Ovary (tissue), 9 donors: ENCODE measurements around the gene MMP7. TPM values are rescaled to one million over a fixed set of nuclear protein-coding genes. Genes with fewer than 3 reads are reported as not detected.

ENCODE experiments used
- DNase-seq, 5 donors: peaks; one replicate each; pipeline ENCODE4 v3.0.0-alpha.2; 2019 to 2020
- H3K27ac ChIP-seq, 2 donors: fragments of 200-600 bp; one replicate each; pipeline versions ENCODE4 v1.5.1 to v1.8.0; 2019 to 2022
- H3K27me3 ChIP-seq: fragments of 200-600 bp; one replicate; pipeline ENCODE4 v1.8.0; 2022
- H3K36me3 ChIP-seq: fragments of 200-600 bp; sonication (generic); one replicate; pipeline ENCODE4 v1.5.1; 2019
- H3K4me1 ChIP-seq: one replicate; pipeline ENCODE4 v1.8.1; 2013; ENCODE audit warnings: mild to moderate bottlenecking, moderate library complexity; ENCODE audit not compliant: insufficient read depth
- H3K4me3 ChIP-seq: fragments of 200-600 bp; sonication (generic); one replicate; pipeline ENCODE4 v1.5.1; 2017
- H3K9me3 ChIP-seq, 2 donors: fragments of 200-600 bp in 1 of 2; sonication (generic) in 1 of 2; one replicate each; pipeline versions ENCODE4 v1.5.1 to v1.8.1; 2013 to 2019; ENCODE audit warnings: mild to moderate bottlenecking in 1 of 2, moderate library complexity in 1 of 2
- EP300 ChIP-seq: sonication (generic); formaldehyde crosslinking; IDR thresholded peaks from one replicate; pipeline ENCODE4 v1.6.1; 2017; ENCODE audit warnings: antibody characterized with exemption
- POLR2A ChIP-seq: fragments of 450-650 bp; IDR thresholded peaks from one replicate; pipeline ENCODE4 v1.6.1; 2017; ENCODE audit warnings: antibody characterized with exemption, mild to moderate bottlenecking, moderate library complexity
- WGBS, 3 donors: extraction: QIAGEN DNeasy Blood & Tissue Kit in 1 of 3; methylation state at CpG; one replicate each; pipeline versions ENCODE4 v1.1.5 to v1.1.7; 2013 to 2017; 5-methylcytosine and 5-hydroxymethylcytosine counted together
- intact Hi-C, 4 donors: fragments of 100-400 bp; cut with DNase I; formaldehyde crosslinking; loops; one replicate each; pipeline versions ENCODE4 v1.11.0 to v1.15.1; 2022 to 2023
- polyA plus RNA-seq, 2 donors: library from polyadenylated mRNA; stranded (reverse); fragments of 200-250 nt in 1 of 2; fragments of 350-450 nt in 1 of 2; fragmentation: Illumina TruSeq in 1 of 2; extraction: RNeasy Lipid Tissue Mini Kit (QIAGEN cat#74804) in 1 of 2; gene quantifications; one replicate each; pipeline ENCODE4 v1.2.3, GENCODE V29; 2013 to 2014
- total RNA-seq, 7 donors: library from RNA; depleted of rRNA in 2 of 7; stranded (reverse); fragments of >200 nt in 2 of 7; fragmentation: NEBNext Ultra II Directional in 3 of 7; extraction: Animal tissue kit (Norgen Biotek cat#: 25700) in 3 of 7; gene quantifications; one replicate each; pipeline versions ENCODE4 v1.1.0 to v1.2.4, GENCODE V29; 2016 to 2023
- TF ChIP-seq, protein P1 (sequence below), 3 donors: fragments of 450-650 bp in 2 of 3; fragments of 200-600 bp in 1 of 3; IDR thresholded peaks; one replicate each; pipeline versions ENCODE4 v1.5.1 to v1.8.0; 2016 to 2022; ENCODE audit warnings: antibody characterized with exemption in 3 of 3, mild to moderate bottlenecking in 1 of 3
- donor health status: DM: no; HTN: no; CAD: no; lungs with moderate emphysema.
- donor health status: DM: no; HTN: no; CAD: no.
- donor health status: Bipolar disorder and iron deficiency.
- donor health status: DM: yes; HTN: yes; CAD: no.
- donor health status: DM: no; HTN: no; CAD: no.
- donor health status: DM: yes; HTN: yes; CAD: no.

MMP7 gene
- total and polyA plus RNA-seq, 9 donors = 0.33 to 66.3 (median 3.8) TPM; not detected in 1

DNA sequence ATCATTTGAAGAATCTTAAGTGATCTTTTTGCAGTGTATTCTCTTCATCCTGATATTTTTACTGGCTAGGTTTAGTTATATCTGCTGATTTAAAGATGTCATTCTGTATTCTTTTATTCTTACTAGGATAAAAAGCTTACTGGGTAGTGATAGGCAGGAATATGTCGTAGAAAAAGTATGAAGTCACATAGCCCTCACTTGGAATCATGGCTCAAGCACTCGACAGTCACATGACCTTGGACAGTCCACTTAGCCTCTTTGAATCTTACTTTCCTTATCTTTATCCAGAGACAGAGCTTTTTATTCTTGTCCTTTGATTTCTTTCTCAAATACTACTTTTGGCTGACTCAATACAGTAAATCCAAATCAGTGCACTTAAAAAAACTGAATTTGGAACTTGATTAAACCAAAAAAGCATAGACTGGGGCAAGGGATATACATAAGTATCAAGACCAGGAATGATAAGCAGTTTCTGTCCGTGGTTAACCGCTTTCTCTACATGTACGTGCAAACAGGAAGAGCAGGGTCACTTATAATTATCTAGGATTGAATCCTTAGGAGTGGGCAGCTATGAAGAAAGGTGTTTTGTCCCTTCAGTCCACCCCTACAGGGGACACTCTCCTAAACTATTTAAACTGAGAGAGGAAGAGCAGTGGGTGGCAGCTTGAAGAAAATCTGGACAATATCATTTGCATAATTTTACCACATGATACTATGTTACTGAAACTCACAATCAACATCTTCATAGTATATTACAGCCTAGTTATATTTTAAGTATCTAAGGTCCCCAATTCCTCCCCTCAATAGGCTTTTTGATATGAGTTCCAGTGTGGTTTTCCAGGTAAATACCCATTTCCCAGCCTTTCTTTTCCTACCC lies 8.0 kb downstream of the MMP7 start:
- no peaks in the 10 kb centered on the region for H3K27me3 ChIP-seq
- H3K36me3 ChIP-seq = no peaks in the 10 kb centered on the region
- 29 to 47% (median 30%) methylated on average over 5 of the region's 5 CpGs for WGBS, 3 donors
- H3K4me3 ChIP-seq = no peak overlapping the region
- DNase-seq = no peak
- TF ChIP-seq, protein P1, sequence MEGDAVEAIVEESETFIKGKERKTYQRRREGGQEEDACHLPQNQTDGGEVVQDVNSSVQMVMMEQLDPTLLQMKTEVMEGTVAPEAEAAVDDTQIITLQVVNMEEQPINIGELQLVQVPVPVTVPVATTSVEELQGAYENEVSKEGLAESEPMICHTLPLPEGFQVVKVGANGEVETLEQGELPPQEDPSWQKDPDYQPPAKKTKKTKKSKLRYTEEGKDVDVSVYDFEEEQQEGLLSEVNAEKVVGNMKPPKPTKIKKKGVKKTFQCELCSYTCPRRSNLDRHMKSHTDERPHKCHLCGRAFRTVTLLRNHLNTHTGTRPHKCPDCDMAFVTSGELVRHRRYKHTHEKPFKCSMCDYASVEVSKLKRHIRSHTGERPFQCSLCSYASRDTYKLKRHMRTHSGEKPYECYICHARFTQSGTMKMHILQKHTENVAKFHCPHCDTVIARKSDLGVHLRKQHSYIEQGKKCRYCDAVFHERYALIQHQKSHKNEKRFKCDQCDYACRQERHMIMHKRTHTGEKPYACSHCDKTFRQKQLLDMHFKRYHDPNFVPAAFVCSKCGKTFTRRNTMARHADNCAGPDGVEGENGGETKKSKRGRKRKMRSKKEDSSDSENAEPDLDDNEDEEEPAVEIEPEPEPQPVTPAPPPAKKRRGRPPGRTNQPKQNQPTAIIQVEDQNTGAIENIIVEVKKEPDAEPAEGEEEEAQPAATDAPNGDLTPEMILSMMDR (IDR thresholded peaks at IDR 0.05) = no peak
- TF ChIP-seq EP300 = no peak
- TF ChIP-seq POLR2A = no peak
- intact Hi-C loops = no loop called here
- no peak overlapping the region for H3K27ac ChIP-seq
- H3K9me3 ChIP-seq = no peaks in the 10 kb centered on the region
- H3K4me1 ChIP-seq = no peaks in the 10 kb centered on the region

DNA sequence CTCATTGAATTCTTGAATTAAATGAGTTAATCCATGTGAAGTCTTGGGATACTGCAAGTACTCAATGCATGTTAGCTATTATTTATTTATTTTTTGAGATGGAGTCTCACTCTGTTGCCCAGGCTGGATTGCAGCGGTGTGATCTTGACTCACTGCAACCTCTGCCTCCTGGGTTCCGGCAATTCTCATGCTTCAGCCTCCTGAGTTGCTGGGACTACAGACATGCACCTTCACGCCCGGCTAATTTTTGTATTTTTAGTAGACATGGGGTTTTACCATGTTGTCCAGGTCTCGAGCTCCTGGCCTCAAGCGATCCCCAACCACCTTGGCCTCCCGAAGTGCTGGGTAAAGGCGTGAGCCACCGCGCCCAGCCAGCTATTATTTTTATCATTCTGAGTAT lies 9.4 kb downstream of the MMP7 start:
- Histone ChIP-seq H3K36me3 (no peaks in the 10 kb centered on the region), H3K27me3 (no peaks in the 10 kb centered on the region), H3K27ac (no peak overlapping the region), H3K4me3 (no peak overlapping the region), H3K4me1 (no peaks in the 10 kb centered on the region), H3K9me3 (no peaks in the 10 kb centered on the region)
- no peak for TF ChIP-seq EP300
- TF ChIP-seq, protein P1 (IDR thresholded peaks at IDR 0.05) = no peak
- no peak for TF ChIP-seq POLR2A
- intact Hi-C loops = no loop called here
- WGBS, 3 donors = 94 to 96% (median 95%) methylated on average over 10 of the region's 10 CpGs
- no peak for DNase-seq

DNA sequence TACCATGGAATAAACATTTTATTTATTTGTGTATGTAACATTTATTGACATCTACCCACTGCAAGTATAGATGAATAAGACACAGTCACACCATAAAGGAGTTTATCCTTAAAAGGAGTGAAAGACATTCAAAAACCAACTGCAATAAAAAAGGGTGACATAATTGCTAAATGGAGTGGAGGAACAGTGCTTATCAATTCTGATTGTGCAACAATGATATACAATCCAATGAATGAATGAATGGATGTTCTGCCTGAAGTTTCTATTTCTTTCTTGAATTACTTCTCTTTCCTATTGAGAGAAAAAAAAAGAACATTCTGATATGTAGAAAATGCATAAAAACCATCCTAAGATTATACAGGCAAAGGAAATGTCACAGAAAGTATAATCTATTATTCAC lies 10.0 kb downstream of the MMP7 start:
- no peak for TF ChIP-seq POLR2A
- no peak for TF ChIP-seq EP300
- TF ChIP-seq, protein P1 (IDR thresholded peaks at IDR 0.05) = no peak
- Histone ChIP-seq H3K36me3 (no peaks in the 10 kb centered on the region), H3K27me3 (no peaks in the 10 kb centered on the region), H3K9me3 (no peaks in the 10 kb centered on the region), H3K4me3 (no peak overlapping the region), H3K4me1 (no peaks in the 10 kb centered on the region), H3K27ac (no peak overlapping the region)
- intact Hi-C loops = no loop called here
- DNase-seq = no peak

DNA sequence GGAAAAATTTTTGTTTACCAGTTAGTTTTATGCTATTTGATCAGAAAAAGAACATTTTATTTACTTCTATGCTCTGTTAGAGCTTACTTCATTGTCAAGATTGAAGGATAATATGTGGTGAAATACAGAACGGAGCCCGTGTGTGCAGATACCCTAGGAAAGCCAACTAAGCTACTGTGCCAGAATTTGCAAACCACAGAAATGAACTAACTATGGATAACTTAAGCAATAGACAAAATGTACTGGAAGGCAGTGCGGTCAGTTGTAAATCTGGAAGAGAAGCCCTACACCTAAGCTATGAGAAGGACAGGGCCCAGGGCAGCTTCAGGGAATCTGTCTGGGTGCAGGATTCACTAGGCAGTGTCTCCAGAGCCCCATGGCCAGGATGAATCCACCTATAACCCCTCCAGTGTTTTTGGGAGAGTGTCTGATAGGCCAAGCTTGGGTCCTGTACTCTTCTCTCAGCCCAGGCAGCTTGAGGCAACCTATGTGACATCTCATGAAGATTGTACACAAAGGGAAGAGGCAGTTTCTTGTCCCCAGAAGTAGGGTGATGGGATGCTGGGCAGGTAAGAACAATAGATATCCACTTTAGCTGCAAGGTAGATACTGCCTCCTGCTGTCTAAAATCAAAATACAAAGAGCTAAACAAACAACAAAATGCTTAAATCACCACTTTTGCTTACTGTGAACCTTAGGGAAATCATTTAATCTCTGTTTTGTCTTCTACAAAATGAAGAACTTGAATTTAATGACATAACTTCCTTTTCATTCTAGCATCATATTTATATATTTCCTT lies 12.1 kb downstream of the MMP7 start:
- WGBS, 3 donors = 67 to 79% (median 78%) methylated on average over 3 of the region's 3 CpGs
- Histone ChIP-seq H3K27ac (no peak overlapping the region), H3K4me3 (no peak overlapping the region), H3K36me3 (no peaks in the 10 kb centered on the region), H3K4me1 (no peaks in the 10 kb centered on the region), H3K27me3 (no peaks in the 10 kb centered on the region), H3K9me3 (no peaks in the 10 kb centered on the region)
- DNase-seq = no peak
- TF ChIP-seq EP300 (no peak), POLR2A (no peak)
- TF ChIP-seq, protein P1 (IDR thresholded peaks at IDR 0.05) = no peak
- intact Hi-C loops = no loop called here
